HS-27A (cell line): ENCODE measurements around the gene FOXN1.

Experiments used
- DNase-seq: peaks from one replicate; pipeline ENCODE4 v3.0.0-alpha.2; 2012; ENCODE audit warnings: low read depth, missing footprints

The FOXN1 gene

GRCh38 chr17:28478712-28479615, 27.2 kb upstream of the FOXN1 start:
- DNase-seq, result no peak

GRCh38 chr17:28480278-28480677, 25.9 kb upstream of the FOXN1 start:
- no peak for DNase-seq

- DNase-seq, result no peak
Observed at GRCh38 chr17:28480799-28481571, 25.2 kb upstream of the FOXN1 start.

- DNase-seq, result no peak
Observed at GRCh38 chr17:28482551-28483199, 23.5 kb upstream of the FOXN1 start.

GRCh38 chr17:28484296-28484695, 21.9 kb upstream of the FOXN1 start:
- no peak for DNase-seq

- DNase-seq, result no peak
Observed at GRCh38 chr17:28485049-28485448, 21.1 kb upstream of the FOXN1 start.

DNA sequence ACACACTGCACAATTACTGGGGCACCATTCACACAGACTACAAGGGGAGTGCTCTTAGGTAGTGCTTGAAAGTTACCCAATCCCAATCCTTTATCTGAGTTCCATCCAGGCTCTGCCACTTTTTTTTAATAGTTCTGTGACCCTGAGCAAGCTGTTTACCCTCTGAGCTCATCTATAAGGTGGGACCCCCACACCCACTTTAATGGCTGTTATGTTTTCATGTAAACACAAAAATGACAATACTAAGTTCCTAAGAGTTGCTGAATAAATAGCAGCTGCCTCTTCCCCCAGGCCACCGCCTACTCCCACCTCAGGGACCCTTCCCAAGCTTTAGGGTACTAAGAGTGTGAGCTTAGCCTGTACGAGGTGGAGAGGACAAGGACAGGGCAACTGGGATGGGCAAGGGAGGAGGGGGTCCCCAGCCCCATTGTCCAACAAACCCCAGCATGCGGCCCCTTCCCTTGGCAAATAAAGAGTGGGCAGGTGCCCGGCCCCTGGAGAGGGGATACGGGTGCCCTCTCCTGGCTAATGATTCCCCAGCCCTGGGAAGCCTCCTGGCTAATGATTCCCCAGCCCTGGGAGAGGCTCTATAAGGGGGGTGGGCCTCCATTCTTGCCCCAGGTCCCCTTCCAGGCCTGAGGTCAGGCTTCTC, 18.1 kb upstream of the FOXN1 start:
- no peak for DNase-seq

GRCh38 chr17:28488533-28489276, 17.4 kb upstream of the FOXN1 start:
- DNase-seq, result no peak

- no peak for DNase-seq
Observed at GRCh38 chr17:28491286-28491685, 14.9 kb upstream of the FOXN1 start.

- no peak for DNase-seq
Observed at GRCh38 chr17:28491860-28492259, 14.3 kb upstream of the FOXN1 start.

DNA sequence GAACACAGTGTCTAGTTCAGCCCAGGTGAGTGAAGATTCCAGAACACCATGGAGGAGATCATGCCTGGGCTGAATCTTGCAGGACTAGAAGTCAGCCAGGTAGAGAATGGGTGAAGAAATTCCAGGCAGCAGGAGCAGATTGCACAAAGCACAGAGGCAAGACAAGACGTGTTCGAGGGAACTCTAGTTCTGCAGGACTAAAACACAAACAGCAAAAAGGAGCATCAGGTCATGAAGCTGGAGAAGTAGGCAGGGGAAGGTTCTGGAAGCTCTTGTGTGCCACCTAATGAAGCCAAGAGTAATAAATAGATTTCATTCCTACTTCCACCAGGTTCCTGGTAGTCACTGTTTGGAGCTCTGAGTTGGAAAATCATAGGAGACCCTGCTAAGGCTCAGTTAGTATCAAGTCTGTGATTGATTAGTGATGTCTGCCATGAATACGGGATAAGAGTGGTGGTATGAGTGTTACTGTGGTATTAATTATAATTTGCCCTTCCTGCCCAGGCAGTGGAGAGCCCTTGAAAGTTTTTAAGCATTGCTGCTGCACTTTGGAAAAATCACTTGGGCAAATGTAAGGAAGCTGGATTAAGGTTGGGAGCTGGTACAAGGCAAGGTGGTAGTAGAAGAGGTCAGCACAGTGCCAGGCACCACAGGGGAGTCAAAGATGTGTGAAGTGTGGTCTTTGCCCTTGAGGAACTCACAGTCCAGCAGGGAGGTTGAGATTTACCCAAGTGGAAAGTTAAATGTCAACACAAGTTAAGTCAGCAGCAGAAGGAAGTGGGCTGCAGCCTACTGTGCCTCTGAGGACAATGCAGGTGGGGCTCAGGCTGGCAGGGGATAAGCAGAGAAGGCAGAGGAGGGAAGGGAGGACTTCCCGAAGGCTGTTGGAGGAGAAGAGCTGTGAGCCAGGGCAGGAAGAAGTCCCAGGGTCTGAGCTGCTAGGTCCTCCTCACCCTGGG, 13.5 kb upstream of the FOXN1 start:
- no peak for DNase-seq

GRCh38 chr17:28493460-28493859, 12.7 kb upstream of the FOXN1 start:
- no peak for DNase-seq

- DNase-seq, result peak; percentile 17
Observed at GRCh38 chr17:28494445-28495188, 11.5 kb upstream of the FOXN1 start.

DNA sequence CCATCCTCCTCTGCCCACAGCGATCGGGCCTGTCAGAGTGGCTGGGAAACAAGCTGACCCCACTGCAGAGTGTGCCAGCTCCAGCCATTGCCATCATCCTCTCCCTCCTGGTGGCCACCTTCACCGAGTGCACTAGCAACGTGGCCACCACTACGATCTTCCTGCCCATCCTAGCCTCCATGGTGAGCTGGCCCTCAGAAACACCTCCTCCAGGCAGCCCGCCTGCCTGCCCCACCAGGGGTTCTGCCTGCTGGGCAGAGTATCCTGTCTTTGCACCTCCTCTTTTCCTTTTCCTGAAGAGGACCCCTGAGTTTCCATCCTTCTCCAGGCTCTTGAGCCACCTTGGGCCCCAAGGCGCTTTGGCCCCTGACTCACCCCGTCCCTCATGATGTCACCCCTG, 10.5 kb upstream of the FOXN1 start:
- no peak for DNase-seq

DNA sequence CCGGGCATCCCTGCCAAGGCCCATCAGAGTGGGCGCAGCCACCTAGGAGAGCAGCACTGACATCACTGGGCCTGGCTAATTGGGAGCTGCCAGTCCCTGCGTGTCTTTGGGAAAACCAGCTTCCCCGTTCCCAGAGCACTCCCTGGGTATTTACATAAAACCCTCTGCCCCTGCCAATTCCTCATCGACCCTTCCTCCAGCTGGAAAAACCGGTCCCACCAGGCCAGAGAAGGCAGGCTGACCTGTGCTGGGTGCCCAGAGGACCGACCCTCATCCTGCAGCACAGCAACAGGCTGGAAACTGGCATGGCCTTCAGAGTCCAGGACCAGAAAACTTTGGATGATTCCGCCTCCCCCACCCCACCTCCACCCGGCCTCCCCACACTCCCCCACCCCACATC, 8.2 kb upstream of the FOXN1 start:
- DNase-seq, result no peak

- no peak for DNase-seq
Observed at GRCh38 chr17:28498652-28499363, 7.3 kb upstream of the FOXN1 start.

DNA sequence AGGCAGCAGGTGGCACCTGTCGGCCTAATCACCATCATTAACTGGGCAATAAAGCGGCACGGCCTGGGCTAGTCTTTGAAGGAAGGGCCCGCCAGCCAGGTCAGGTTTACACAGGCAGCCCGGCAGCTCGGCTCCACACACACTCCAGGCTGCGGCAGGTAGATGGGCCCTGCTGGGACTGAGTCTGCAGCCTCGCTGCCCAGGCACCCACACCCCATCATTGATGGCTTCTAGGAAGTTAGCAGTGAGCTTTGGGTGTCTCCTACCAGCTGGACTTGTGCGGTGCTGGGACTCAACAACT, 6.8 kb upstream of the FOXN1 start:
- DNase-seq, result no peak

GRCh38 chr17:28499684-28500357, 6.3 kb upstream of the FOXN1 start:
- no peak for DNase-seq
